ENCODE results near the gene IL13RA1. TPM values are rescaled to one million over a fixed set of nuclear protein-coding genes. Genes with fewer than 3 reads are reported as not detected.
A peak's percentile ranks its signal among the peaks of the same experiment; 100 is the strongest.

Gene IL13RA1
- total and polyA plus RNA-seq, 10 of the 15 experiments (the other 5 are each of a cell fraction or from before 2014, with no cell fraction given) = 2.3 to 14.2 (median 8.4) TPM

- TF ChIP-seq ZBTB11 (CRISPR knock-in tag; IDR thresholded peaks at IDR 0.05) (no peak), TCF7 (IDR thresholded peaks at IDR 0.05; ENCODE audit: borderline replicate concordance) (no peak), EGR1 (IDR thresholded peaks at IDR 0.05; ENCODE audit: borderline replicate concordance in 1 of 2, low read depth in 2 of 2, low read length in 2 of 2) (no peak), PML (IDR thresholded peaks at IDR 0.05; ENCODE audit: low read length) (no peak), MTA3 (IDR thresholded peaks at IDR 0.05; ENCODE audit: borderline replicate concordance, low read length) (no peak), DPF2 (IDR thresholded peaks at IDR 0.05) (no peak), MYC (IDR thresholded peaks at IDR 0.05; ENCODE audit: insufficient read depth, insufficient read length, insufficient replicate concordance, low read length, severe bottlenecking) (no peak), NKRF (conservative IDR thresholded peaks at IDR 0.05) (no peak), FOS (IDR thresholded peaks at IDR 0.05; ENCODE audit: borderline replicate concordance, extremely low read depth, insufficient read length) (no peak), PAX8 (IDR thresholded peaks at IDR 0.05) (no peak), BHLHE40 (IDR thresholded peaks at IDR 0.05; ENCODE audit: borderline replicate concordance in 1 of 2, low read depth in 2 of 2, low read length in 1 of 2) (0 out of 4 replicates have a peak, but pooled peaks of 1 of the 2 experiments have one; percentile 31), SPI1 (IDR thresholded peaks at IDR 0.05; ENCODE audit: borderline replicate concordance, insufficient read depth, low read depth, low read length) (no peak), FOXK2 (IDR thresholded peaks at IDR 0.05) (no peak)
- TF ChIP-seq, protein P1, sequence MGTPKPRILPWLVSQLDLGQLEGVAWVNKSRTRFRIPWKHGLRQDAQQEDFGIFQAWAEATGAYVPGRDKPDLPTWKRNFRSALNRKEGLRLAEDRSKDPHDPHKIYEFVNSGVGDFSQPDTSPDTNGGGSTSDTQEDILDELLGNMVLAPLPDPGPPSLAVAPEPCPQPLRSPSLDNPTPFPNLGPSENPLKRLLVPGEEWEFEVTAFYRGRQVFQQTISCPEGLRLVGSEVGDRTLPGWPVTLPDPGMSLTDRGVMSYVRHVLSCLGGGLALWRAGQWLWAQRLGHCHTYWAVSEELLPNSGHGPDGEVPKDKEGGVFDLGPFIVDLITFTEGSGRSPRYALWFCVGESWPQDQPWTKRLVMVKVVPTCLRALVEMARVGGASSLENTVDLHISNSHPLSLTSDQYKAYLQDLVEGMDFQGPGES (IDR thresholded peaks at IDR 0.05) = no peak
- TF ChIP-seq, protein P2, sequence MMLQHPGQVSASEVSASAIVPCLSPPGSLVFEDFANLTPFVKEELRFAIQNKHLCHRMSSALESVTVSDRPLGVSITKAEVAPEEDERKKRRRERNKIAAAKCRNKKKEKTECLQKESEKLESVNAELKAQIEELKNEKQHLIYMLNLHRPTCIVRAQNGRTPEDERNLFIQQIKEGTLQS (IDR thresholded peaks at IDR 0.05; ENCODE audit: borderline replicate concordance, extremely low read depth, low read depth, low read length) = peak; percentile 48; the same call in 1 of the 2 replicates
- TF ChIP-seq, protein P3, sequence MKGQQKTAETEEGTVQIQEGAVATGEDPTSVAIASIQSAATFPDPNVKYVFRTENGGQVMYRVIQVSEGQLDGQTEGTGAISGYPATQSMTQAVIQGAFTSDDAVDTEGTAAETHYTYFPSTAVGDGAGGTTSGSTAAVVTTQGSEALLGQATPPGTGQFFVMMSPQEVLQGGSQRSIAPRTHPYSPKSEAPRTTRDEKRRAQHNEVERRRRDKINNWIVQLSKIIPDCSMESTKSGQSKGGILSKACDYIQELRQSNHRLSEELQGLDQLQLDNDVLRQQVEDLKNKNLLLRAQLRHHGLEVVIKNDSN (IDR thresholded peaks at IDR 0.05; ENCODE audit: borderline replicate concordance, extremely low read length, insufficient read depth, low read depth, low read length) = peak; percentile 88
Observed at GRCh38 chrX:118839334-118839958, 112.0 kb downstream of the IL13RA1 start (continued).
